ENCODE data around the gene TMEM150B. TPM values are rescaled to one million over a fixed set of nuclear protein-coding genes. Genes with fewer than 3 reads are reported as not detected.

The TMEM150B gene
- total RNA-seq, 6 experiments from 2014 or later = 1.1 to 5.6 (median 2.2) TPM

DNA sequence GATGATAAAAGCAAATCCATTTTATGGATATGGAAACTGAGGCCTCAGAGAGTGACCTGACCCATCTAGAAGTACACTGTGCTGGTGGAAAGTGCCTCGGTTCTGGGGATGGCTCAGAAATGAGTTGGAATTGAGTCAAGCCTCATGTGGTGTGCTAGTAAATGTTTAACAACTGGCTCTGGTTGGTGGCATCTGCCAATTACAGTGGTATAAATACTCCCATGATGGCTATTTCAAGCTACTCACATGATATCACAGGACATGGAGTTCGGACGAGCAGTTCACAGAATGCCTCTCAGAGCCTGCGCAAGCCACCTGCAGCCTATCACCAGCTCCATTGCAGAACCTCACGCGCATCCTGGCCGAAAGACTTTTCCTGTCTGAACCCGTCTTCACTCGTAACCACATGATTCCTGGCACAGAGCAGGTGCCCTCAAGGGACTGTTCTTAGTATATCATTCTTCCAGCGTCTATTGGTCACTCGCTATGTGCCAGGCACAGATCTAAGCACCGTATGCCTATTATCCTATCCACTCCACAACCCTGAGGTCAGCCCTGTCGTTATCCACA is 9.1 kb downstream of the TMEM150B start:
- Histone ChIP-seq H3K4me1 (no peaks in the 10 kb centered on the region), H3K27ac (no peak overlapping the region), H3K36me3 (no peaks in the 10 kb centered on the region), H3K9me3 (no peaks in the 10 kb centered on the region), H3K4me3 (no peak overlapping the region), H3K27me3 (no peaks in the 10 kb centered on the region)
- no peak for TF ChIP-seq POLR2A (IDR thresholded peaks at IDR 0.05)
- TF ChIP-seq, protein P1, sequence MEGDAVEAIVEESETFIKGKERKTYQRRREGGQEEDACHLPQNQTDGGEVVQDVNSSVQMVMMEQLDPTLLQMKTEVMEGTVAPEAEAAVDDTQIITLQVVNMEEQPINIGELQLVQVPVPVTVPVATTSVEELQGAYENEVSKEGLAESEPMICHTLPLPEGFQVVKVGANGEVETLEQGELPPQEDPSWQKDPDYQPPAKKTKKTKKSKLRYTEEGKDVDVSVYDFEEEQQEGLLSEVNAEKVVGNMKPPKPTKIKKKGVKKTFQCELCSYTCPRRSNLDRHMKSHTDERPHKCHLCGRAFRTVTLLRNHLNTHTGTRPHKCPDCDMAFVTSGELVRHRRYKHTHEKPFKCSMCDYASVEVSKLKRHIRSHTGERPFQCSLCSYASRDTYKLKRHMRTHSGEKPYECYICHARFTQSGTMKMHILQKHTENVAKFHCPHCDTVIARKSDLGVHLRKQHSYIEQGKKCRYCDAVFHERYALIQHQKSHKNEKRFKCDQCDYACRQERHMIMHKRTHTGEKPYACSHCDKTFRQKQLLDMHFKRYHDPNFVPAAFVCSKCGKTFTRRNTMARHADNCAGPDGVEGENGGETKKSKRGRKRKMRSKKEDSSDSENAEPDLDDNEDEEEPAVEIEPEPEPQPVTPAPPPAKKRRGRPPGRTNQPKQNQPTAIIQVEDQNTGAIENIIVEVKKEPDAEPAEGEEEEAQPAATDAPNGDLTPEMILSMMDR (IDR thresholded peaks at IDR 0.05) = no peak
- DNase-seq (no peak), ATAC-seq (no peak)
- 73% methylated on average over 12 of the region's 13 CpGs for WGBS (ENCODE audit: insufficient coverage, low coverage, low lambda C conversion rate, missing lambda C conversion rate)
- intact Hi-C loops (cut with DNase I) = no loop called here

DNA sequence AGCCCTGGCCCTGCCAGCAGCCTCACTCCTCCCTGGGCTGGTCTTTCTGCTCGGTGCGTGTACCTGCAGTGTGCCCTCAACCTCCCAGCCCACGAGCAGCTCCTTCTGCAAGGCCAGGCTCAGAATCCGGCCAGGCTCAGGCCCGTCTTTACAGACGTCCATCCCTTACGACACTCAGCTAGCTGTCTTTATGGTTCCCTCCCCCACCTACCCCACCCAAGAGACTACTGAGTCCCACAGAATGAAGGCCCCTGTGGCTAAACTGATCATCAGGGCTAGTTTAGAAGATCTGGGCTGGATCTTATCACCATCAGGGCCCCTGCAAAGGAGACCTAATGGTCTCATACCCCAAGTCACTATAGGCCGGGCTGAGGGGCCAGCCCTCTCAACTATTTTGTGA is 10.7 kb downstream of the TMEM150B start:
- H3K4me3 ChIP-seq = no peak overlapping the region
- no peak for DNase-seq
- no peak for ATAC-seq
- H3K36me3 ChIP-seq = no peaks in the 10 kb centered on the region
- 63% methylated on average over 7 of the region's 8 CpGs for WGBS (ENCODE audit: insufficient coverage, low coverage, low lambda C conversion rate, missing lambda C conversion rate)
- H3K9me3 ChIP-seq = no peaks in the 10 kb centered on the region
- TF ChIP-seq, protein P1 (IDR thresholded peaks at IDR 0.05) = no peak
- no peak for TF ChIP-seq POLR2A (IDR thresholded peaks at IDR 0.05)
- H3K27ac ChIP-seq = no peak overlapping the region
- intact Hi-C loops (cut with DNase I) = no loop called here
- no peaks in the 10 kb centered on the region for H3K4me1 ChIP-seq
- H3K27me3 ChIP-seq = no peaks in the 10 kb centered on the region

DNA sequence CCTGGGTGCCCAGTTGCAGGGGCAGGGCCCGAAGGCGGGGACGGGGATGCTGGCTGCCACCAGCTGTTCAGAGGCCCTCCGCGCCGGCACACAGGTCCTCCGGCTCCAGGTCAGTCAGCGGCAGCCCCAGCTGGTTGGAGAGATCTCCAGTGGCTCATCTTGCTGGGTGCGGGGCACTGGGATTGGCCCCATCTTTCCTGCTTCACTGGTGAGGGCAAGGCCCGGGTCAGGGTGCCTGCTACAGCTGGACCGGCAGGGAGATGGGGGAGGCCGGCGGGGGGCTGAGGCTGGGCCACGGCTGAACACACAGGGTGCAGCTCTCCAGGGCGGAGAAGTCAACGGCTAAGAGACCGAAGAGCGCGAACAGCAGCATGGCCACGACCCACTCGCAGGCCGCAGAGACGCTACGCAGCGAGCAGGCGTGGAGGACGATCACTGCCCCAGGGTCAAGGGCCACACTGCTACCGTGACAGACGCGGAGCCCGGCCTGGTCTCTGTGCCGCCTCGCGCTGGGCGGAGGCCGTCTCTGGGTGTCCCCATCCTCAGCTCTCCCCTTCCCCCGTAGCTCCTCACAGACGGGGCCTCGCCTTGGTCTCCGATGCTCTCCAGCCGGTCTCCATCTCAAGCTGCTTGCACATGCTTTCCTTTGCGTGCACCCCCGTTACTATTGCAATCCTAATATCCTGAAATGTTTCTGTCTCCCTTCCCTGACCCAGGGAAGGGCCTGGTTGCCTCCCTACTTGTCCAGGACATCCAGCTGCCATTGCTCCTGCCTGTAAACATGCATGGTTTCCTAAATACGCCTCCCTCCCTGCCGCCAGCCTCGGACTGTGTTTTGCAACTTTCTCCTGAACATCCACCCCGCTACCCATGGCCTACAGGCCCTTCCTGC is 12.3 kb downstream of the TMEM150B start:
- no peaks in the 10 kb centered on the region for H3K27me3 ChIP-seq
- WGBS (ENCODE audit: insufficient coverage, low coverage, low lambda C conversion rate, missing lambda C conversion rate) = 63% methylated on average over 8 of the region's 47 CpGs
- no peaks in the 10 kb centered on the region for H3K4me1 ChIP-seq
- intact Hi-C loops (cut with DNase I) = no loop called here
- no peak overlapping the region for H3K4me3 ChIP-seq
- ATAC-seq = peak in 1 of 4 donors; percentile 10
- no peaks in the 10 kb centered on the region for H3K9me3 ChIP-seq
- H3K27ac ChIP-seq = no peak overlapping the region
- no peaks in the 10 kb centered on the region for H3K36me3 ChIP-seq
- TF ChIP-seq, protein P1 (IDR thresholded peaks at IDR 0.05) = no peak
- no peak for TF ChIP-seq POLR2A (IDR thresholded peaks at IDR 0.05)
- no peak for DNase-seq

DNA sequence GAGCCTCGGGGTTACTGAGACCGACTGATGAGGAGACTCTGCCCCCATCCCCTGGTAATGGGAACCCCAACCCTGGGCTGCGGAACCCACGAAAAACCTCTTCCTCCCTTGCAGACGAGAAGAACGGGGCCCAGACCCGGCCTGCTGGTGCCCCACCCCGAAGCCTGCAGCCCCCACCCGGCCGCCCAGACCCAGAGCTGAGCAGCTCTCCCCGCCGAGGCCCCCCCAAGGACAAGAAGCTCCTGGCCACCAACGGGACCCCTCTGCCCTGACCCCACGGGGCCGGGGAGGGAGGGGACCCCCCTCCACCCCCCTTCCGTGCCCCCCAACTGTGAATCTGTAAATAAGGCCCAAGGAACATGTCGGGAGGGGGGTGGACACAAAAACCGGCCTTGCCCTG is 13.3 kb downstream of the TMEM150B start:
- Histone ChIP-seq H3K27me3 (no peaks in the 10 kb centered on the region), H3K36me3 (no peaks in the 10 kb centered on the region), H3K4me1 (no peaks in the 10 kb centered on the region), H3K4me3 (no peak overlapping the region), H3K9me3 (no peaks in the 10 kb centered on the region), H3K27ac (no peak overlapping the region)
- ATAC-seq (no peak), DNase-seq (no peak)
- WGBS (ENCODE audit: insufficient coverage, low coverage, low lambda C conversion rate, missing lambda C conversion rate) = 44% methylated on average over 6 of the region's 18 CpGs
- TF ChIP-seq POLR2A (IDR thresholded peaks at IDR 0.05) = no peak
- TF ChIP-seq, protein P1 (IDR thresholded peaks at IDR 0.05) = no peak
- intact Hi-C loops (cut with DNase I) = no loop called here
